ENCODE data around the gene UBE2F. TPM values are rescaled to one million over a fixed set of nuclear protein-coding genes. Genes with fewer than 3 reads are reported as not detected.
"Not testable (repeated sequence)": the region's sequence is repeated elsewhere in the genome, so short reads cannot be mapped to it uniquely, and the experiment has no call there.

Gene UBE2F
- total RNA-seq, 3 donors from 2014 or later = 62.6 to 66.9 (median 64.0) TPM

DNA sequence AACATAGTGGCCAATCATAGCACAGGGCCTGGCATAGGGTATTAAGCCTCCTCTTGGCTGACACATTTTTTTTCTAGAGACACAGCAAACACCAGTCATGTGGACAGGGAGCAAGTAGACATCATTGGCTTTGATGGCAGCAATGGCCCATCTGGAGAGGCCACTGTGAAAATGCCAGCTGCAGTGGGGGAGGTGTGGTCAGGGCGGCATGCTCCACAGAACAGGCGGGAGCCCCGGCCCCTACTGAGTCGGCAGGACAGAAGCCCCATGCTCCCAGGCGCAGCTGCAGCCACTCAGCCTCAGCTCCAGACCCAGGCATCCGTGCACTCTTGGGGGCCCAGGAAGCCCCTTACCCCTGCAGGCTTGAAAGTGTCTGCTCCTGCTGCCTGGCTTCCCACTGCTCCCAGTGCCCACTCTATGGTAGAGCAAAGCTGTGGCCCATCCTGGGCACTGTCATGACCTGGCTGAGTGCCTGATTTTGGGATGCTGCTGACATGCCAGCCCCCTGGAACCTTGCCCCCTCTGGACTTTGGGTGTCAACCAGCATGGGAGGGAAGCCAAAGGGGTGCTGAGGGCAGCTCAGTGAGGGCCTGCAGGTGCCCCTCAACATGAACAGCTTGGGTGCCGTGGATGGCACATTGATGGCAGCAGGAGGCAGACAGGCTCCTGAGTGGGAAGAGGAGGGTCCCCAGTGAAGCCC is 23.3 kb upstream of the UBE2F start:
- no peaks in the 10 kb centered on the region for H3K4me1 ChIP-seq
- no peak for TF ChIP-seq POLR2AphosphoS5 (IDR thresholded peaks at IDR 0.05)
- no peak for TF ChIP-seq CTCF (IDR thresholded peaks at IDR 0.05)
- TF ChIP-seq POLR2A (IDR thresholded peaks at IDR 0.05) = no peak
- peaks cover 11% of the 10 kb centered on the region in 2 donors for H3K9me3 ChIP-seq
- H3K27ac ChIP-seq = no peak overlapping the region
- no peaks in the 10 kb centered on the region for H3K27me3 ChIP-seq
- DNase-seq (ENCODE audit: low spot score in 2 of 2) = no peak
- no peaks in the 10 kb centered on the region for H3K36me3 ChIP-seq
- no peak overlapping the region for H3K4me3 ChIP-seq
- intact Hi-C loops (cut with DNase I; ENCODE audit: low total_unique reads) = no loop called here

DNA sequence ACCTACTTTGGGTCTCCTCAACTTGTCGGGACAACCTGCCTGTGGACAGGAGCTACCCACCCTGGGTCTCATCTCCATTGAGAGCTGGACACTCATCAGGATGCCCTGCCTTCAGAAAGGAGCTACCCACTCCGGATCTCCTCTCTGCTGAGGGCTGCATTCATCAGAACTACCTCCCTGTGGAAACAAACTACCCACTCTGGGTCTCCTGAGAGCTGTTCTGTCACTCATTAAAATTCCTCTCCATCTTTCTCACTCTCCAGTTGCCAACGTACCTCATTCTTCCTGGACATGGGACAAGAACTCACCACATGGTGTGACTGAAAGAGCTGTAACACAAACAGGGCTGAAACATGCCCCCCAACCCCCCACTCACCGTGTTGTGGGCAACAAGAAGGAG is 22.5 kb upstream of the UBE2F start:
- no peak for DNase-seq (ENCODE audit: low spot score in 2 of 2)
- no peak for TF ChIP-seq CTCF (IDR thresholded peaks at IDR 0.05)
- no peak for TF ChIP-seq POLR2A (IDR thresholded peaks at IDR 0.05)
- TF ChIP-seq POLR2AphosphoS5 (IDR thresholded peaks at IDR 0.05) = no peak
- peaks cover 11% of the 10 kb centered on the region in 2 donors for H3K9me3 ChIP-seq
- intact Hi-C loops (cut with DNase I; ENCODE audit: low total_unique reads) = no loop called here
- H3K4me3 ChIP-seq = no peak overlapping the region
- no peaks in the 10 kb centered on the region for H3K36me3 ChIP-seq
- no peaks in the 10 kb centered on the region for H3K27me3 ChIP-seq
- H3K4me1 ChIP-seq = no peaks in the 10 kb centered on the region
- H3K27ac ChIP-seq = no peak overlapping the region

GRCh38 chr2:237946423-237946822 is 20.4 kb upstream of the UBE2F start:
- no peaks in the 10 kb centered on the region for H3K36me3 ChIP-seq
- H3K4me3 ChIP-seq = no peak overlapping the region
- TF ChIP-seq CTCF (IDR thresholded peaks at IDR 0.05) (no peak), POLR2AphosphoS5 (IDR thresholded peaks at IDR 0.05) (no peak), POLR2A (IDR thresholded peaks at IDR 0.05) (no peak)
- no peaks in the 10 kb centered on the region for H3K27me3 ChIP-seq
- H3K9me3 ChIP-seq = peaks cover 11% of the 10 kb centered on the region in 2 donors
- no peak overlapping the region for H3K27ac ChIP-seq
- intact Hi-C loops (cut with DNase I; ENCODE audit: low total_unique reads) = no loop called here
- H3K4me1 ChIP-seq = no peaks in the 10 kb centered on the region
- no peak for DNase-seq (ENCODE audit: low spot score in 2 of 2)

GRCh38 chr2:237951354-237951753 is 15.5 kb upstream of the UBE2F start:
- DNase-seq (ENCODE audit: low spot score in 2 of 2); intact Hi-C loops (cut with DNase I; ENCODE audit: low total_unique reads); H3K27ac ChIP-seq; H3K4me3 ChIP-seq; H3K9me3 ChIP-seq; H3K4me1 ChIP-seq; H3K36me3 ChIP-seq: not testable (repeated sequence)
- peaks cover 6 to 26% of the 10 kb centered on the region in 2 donors for H3K27me3 ChIP-seq

DNA sequence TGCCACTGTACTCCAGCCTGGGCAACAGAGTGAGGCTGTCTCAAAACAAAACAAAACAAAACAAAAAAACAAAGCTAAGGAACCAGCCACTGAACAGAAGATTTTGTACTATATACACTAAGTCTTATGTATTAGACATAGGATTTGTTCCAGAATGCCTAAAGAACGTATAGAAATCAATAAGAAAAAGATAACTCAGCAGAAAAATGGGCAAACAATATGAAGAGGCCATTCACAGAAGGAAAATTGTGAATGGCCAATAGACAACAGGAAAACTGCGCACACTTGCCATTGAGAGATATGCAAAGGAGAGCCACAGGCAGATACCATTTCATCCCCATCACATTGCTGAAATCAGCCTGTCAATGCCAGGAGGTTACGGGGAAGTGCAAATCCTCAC is 14.9 kb upstream of the UBE2F start:
- intact Hi-C loops (cut with DNase I; ENCODE audit: low total_unique reads) = no loop called here

More for the DNA sequence above, 14.9 kb upstream of the UBE2F start:
- no peaks in the 10 kb centered on the region for H3K9me3 ChIP-seq
- no peak for TF ChIP-seq POLR2A (IDR thresholded peaks at IDR 0.05)
- TF ChIP-seq CTCF (IDR thresholded peaks at IDR 0.05) = no peak
- TF ChIP-seq POLR2AphosphoS5 (IDR thresholded peaks at IDR 0.05) = no peak
- no peak overlapping the region for H3K27ac ChIP-seq
- DNase-seq (ENCODE audit: low spot score in 2 of 2) = no peak
- H3K36me3 ChIP-seq = no peaks in the 10 kb centered on the region
- peaks cover 6 to 28% of the 10 kb centered on the region in 2 donors for H3K27me3 ChIP-seq
- H3K4me1 ChIP-seq = peaks cover 0 to 6% of the 10 kb centered on the region in 2 donors
- no peak overlapping the region for H3K4me3 ChIP-seq

Measured in breast epithelium (tissue), 4 donors.